COLO668 (cell line): ENCODE measurements around the gene IQCE.
A peak's percentile ranks its signal among the peaks of the same experiment; 100 is the strongest.

Experiments used
- DNase-seq: peaks from one replicate; lab custom pipeline; 2025; ENCODE audit not compliant: unreplicated experiment; lab: John Stamatoyannopoulos, UW

Gene IQCE

GRCh38 chr7:2558629-2559282 lies at the start of gene IQCE:
TSS of gene IQCE (plus strand) at chr7:2558979. CDS start at chr7:2559182, 203 bp downstream.
- peak; percentile 98 for DNase-seq

GRCh38 chr7:2509298-2509906 lies 49.4 kb upstream of the IQCE start:
- no peak for DNase-seq

- no peak for DNase-seq
Measured at GRCh38 chr7:2510130-2510776, 48.5 kb upstream of the IQCE start.

- DNase-seq = peak; percentile 91
Measured at GRCh38 chr7:2510909-2511768, 47.6 kb upstream of the IQCE start.

- DNase-seq = no peak
Measured at GRCh38 chr7:2511769-2512168, 47.0 kb upstream of the IQCE start.

- DNase-seq = no peak
Measured at GRCh38 chr7:2512179-2512661, 46.6 kb upstream of the IQCE start.

- peak; percentile 86 for DNase-seq
Measured at GRCh38 chr7:2512713-2513112, 46.1 kb upstream of the IQCE start.

- no peak for DNase-seq
Measured at GRCh38 chr7:2513702-2514101, 45.1 kb upstream of the IQCE start.

- no peak for DNase-seq
Measured at GRCh38 chr7:2514473-2515423, 44.0 kb upstream of the IQCE start.

GRCh38 chr7:2515424-2516193 lies 43.2 kb upstream of the IQCE start:
- no peak for DNase-seq

GRCh38 chr7:2516194-2516555 lies 42.6 kb upstream of the IQCE start:
- DNase-seq = no peak

GRCh38 chr7:2517026-2517425 lies 41.8 kb upstream of the IQCE start:
- DNase-seq = no peak

- DNase-seq = peak; percentile 88
Measured at GRCh38 chr7:2517678-2518507, 40.9 kb upstream of the IQCE start.

GRCh38 chr7:2518737-2519118 lies 40.1 kb upstream of the IQCE start:
- no peak for DNase-seq

GRCh38 chr7:2519119-2519930 lies 39.5 kb upstream of the IQCE start, which contains the start of gene LFNG:
TSS of gene LFNG (plus strand) at chr7:2519774. CDS start at chr7:2519862, 88 bp downstream.
- peak; percentile 99 for DNase-seq

GRCh38 chr7:2520131-2520760 lies 38.5 kb upstream of the IQCE start:
- DNase-seq = peak; percentile 78

- no peak for DNase-seq
Measured at GRCh38 chr7:2520761-2521290, 38.0 kb upstream of the IQCE start.
